GM12878 (cell line): ENCODE data around the gene LCE3C. TPM values are rescaled to one million over a fixed set of nuclear protein-coding genes. Genes with fewer than 3 reads are reported as not detected.

Experiments
- ATAC-seq: fragments of 200-7000 bp; cut with Tn5 transposase; 3 replicates; pipeline ENCODE4 v1.9.1; 2020; ENCODE audit warnings: mild to moderate bottlenecking, moderate library complexity
- BruUV-seq: library from RNA; stranded (reverse); fragments of 400-500 nt; replicated peaks from 2 replicates; lab custom pipeline; 2021; lab: Mats Ljungman, UMichigan
- CTCF ChIA-PET: fragments of 300-600 bp; sonication (Branson Sonifier 250); formaldehyde crosslinking; extraction: SDS; loops from one replicate; lab custom pipeline; 2021; ENCODE audit warnings: inconsistent platforms; lab: Yijun Ruan, JAX
- POLR2A ChIA-PET: fragments of 350-600 bp; formaldehyde crosslinking; extraction: SDS; loops from one replicate; lab custom pipeline; 2021; ENCODE audit warnings: inconsistent platforms; lab: Charles Lee
- RAD21 ChIA-PET: fragments of 300-600 bp; sonication (Branson Sonifier 250); formaldehyde crosslinking; loops from one replicate; lab custom pipeline; 2023; ENCODE audit warnings: antibody characterized with exemption; ENCODE audit not compliant: unreplicated experiment; lab: Charles Lee
- SMC1A ChIA-PET: fragments of 300-600 bp; sonication (Branson Sonifier 250); formaldehyde crosslinking; loops from one replicate; lab custom pipeline; 2023; ENCODE audit not compliant: unreplicated experiment, uncharacterized antibody; lab: Charles Lee
- DNase-seq: peaks from one replicate; pipeline ENCODE4 v3.0.0-alpha.2; 2011; ENCODE audit warnings: low read depth, low spot score
- FAIRE-seq: peaks from 3 replicates; lab custom pipeline; 2011; peaks lifted over from hg19 to GRCh38; lab: Jason Lieb, UNC
- H2AFZ ChIP-seq: 2 replicates; pipeline ENCODE4 v1.6.0; 2011; ENCODE audit warnings: low read depth, low read length, control low read depth; ENCODE audit not compliant: control insufficient read depth
- H3K27ac ChIP-seq: 2 replicates; pipeline ENCODE4 v1.5.1; 2011; ENCODE audit warnings: control low read depth; ENCODE audit not compliant: control insufficient read depth, insufficient read depth
- H3K27me3 ChIP-seq, 2 experiments: replicated peaks in 1 of 2; 2 replicates each; pipeline versions ENCODE4 v1.6.0 to v1.6.1; 2011; ENCODE audit warnings: low read length in 1 of 2; ENCODE audit not compliant: control insufficient read depth in 2 of 2, insufficient read depth in 2 of 2
- H3K36me3 ChIP-seq, 2 experiments: 2 replicates each; pipeline ENCODE4 v1.5.1; 2011; ENCODE audit warnings: low read length in 1 of 2; ENCODE audit not compliant: control insufficient read depth in 2 of 2, insufficient read depth in 2 of 2
- H3K4me1 ChIP-seq: 2 replicates; pipeline ENCODE4 v1.6.1; 2011; ENCODE audit warnings: mild to moderate bottlenecking, low read length, moderate library complexity, mixed read lengths; ENCODE audit not compliant: control insufficient read depth, insufficient read depth
- H3K4me2 ChIP-seq: 2 replicates; pipeline ENCODE4 v1.6.0; 2011; ENCODE audit warnings: control low read depth; ENCODE audit not compliant: control insufficient read depth, insufficient read depth
- H3K4me3 ChIP-seq: fragments of 200-600 bp; sonication (generic); 2 replicates; pipeline ENCODE4 v1.5.1; 2016
- H3K79me2 ChIP-seq: 2 replicates; pipeline ENCODE4 v1.6.0; 2011; ENCODE audit warnings: low read length; ENCODE audit not compliant: control insufficient read depth, insufficient read depth
- H3K9ac ChIP-seq: 2 replicates; pipeline ENCODE4 v1.8.0; 2011; ENCODE audit warnings: low read length, control low read depth, mixed read lengths; ENCODE audit not compliant: control insufficient read depth, insufficient read depth
- H3K9me3 ChIP-seq: replicated peaks from 3 replicates; pipeline ENCODE4 v1.5.1; 2011; ENCODE audit warnings: mild to moderate bottlenecking, low read length; ENCODE audit not compliant: control insufficient read depth, insufficient read depth
- H4K20me1 ChIP-seq: 2 replicates; pipeline ENCODE4 v1.6.0; 2011; ENCODE audit not compliant: control insufficient read depth, insufficient read depth
- CEBPB ChIP-seq, 2 experiments: fragments of 150-350 bp in 1 of 2; IDR thresholded peaks; 2 replicates each; pipeline ENCODE4 v1.6.1; 2012 to 2014; ENCODE audit warnings: low read depth in 2 of 2, low read length in 2 of 2, borderline replicate concordance in 1 of 2, inconsistent platforms in 1 of 2
- CREB1 ChIP-seq: IDR thresholded peaks from 2 replicates; pipeline ENCODE4 v1.6.1; 2012; ENCODE audit warnings: low read depth, mild to moderate bottlenecking, inconsistent platforms
- ESRRA ChIP-seq: IDR thresholded peaks from 2 replicates; pipeline ENCODE4 v1.6.1; 2012; ENCODE audit warnings: mild to moderate bottlenecking, low read length, improper control_type of control experiment
- IKZF1 ChIP-seq: fragments of 450-650 bp; conservative IDR thresholded peaks from 2 replicates; pipeline ENCODE4 v1.6.1; 2017; ENCODE audit warnings: antibody characterized with exemption, mild to moderate bottlenecking
- LARP7 ChIP-seq: fragments of 450-650 bp; IDR thresholded peaks from 2 replicates; pipeline ENCODE4 v1.6.1; 2017; ENCODE audit warnings: mild to moderate bottlenecking
- MXI1 ChIP-seq: fragments of 150-350 bp; IDR thresholded peaks from 2 replicates; pipeline ENCODE4 v1.6.1; 2011; ENCODE audit warnings: low read depth, mild to moderate bottlenecking, inconsistent platforms, low read length, improper control_type of control experiment
- NFIC ChIP-seq: IDR thresholded peaks from 2 replicates; pipeline ENCODE4 v1.6.1; 2012; ENCODE audit warnings: low read depth, mild to moderate bottlenecking, inconsistent platforms, low read length, moderate library complexity
- NR2C1 ChIP-seq: fragments of 450-650 bp; IDR thresholded peaks from 2 replicates; pipeline ENCODE4 v1.6.1; 2017; ENCODE audit warnings: antibody characterized with exemption, mild to moderate bottlenecking, moderate library complexity
- NR2C2 ChIP-seq: IDR thresholded peaks from 2 replicates; pipeline ENCODE4 v1.6.1; 2011; ENCODE audit warnings: borderline replicate concordance, low read depth; ENCODE audit not compliant: control insufficient read depth, insufficient read length
- NR2F1 ChIP-seq: fragments of 450-650 bp; conservative IDR thresholded peaks from 2 replicates; pipeline ENCODE4 v1.6.1; 2017; ENCODE audit warnings: mild to moderate bottlenecking
- PAX5 ChIP-seq: IDR thresholded peaks from 2 replicates; pipeline ENCODE4 v1.6.1; 2011; ENCODE audit warnings: low read depth, low read length, borderline replicate concordance
- RAD21 ChIP-seq: IDR thresholded peaks from 2 replicates; pipeline ENCODE4 v1.6.1; 2011; ENCODE audit warnings: mild to moderate bottlenecking, low read depth, low read length, moderate library complexity; ENCODE audit not compliant: insufficient read depth
- RFX5 ChIP-seq: IDR thresholded peaks from 2 replicates; pipeline ENCODE4 v1.6.1; 2011; ENCODE audit warnings: low read depth, low read length, improper control_type of control experiment
- RUNX3 ChIP-seq: IDR thresholded peaks from 2 replicates; pipeline ENCODE4 v1.6.1; 2012; ENCODE audit warnings: low read length, inconsistent platforms
- SIN3A ChIP-seq: IDR thresholded peaks from 2 replicates; pipeline ENCODE4 v1.6.1; 2012; ENCODE audit warnings: low read depth, low read length, improper control_type of control experiment
- SMC3 ChIP-seq: IDR thresholded peaks from 2 replicates; pipeline ENCODE4 v1.6.1; 2011; ENCODE audit warnings: low read length, improper control_type of control experiment, borderline replicate concordance
- SUPT20H ChIP-seq: IDR thresholded peaks from 2 replicates; pipeline ENCODE4 v1.6.1; 2011; ENCODE audit warnings: low read depth, mild to moderate bottlenecking, low read length, moderate library complexity, borderline replicate concordance; ENCODE audit not compliant: control insufficient read depth
- TBL1XR1 ChIP-seq: IDR thresholded peaks from 2 replicates; pipeline ENCODE4 v1.6.1; 2012; ENCODE audit warnings: low read depth, low read length, improper control_type of control experiment
- ZNF207 ChIP-seq: fragments of 450-650 bp; IDR thresholded peaks from 2 replicates; pipeline ENCODE4 v1.6.1; 2014; ENCODE audit warnings: antibody characterized with exemption, mild to moderate bottlenecking, borderline replicate concordance
- ZNF24 ChIP-seq: fragments of 450-650 bp; IDR thresholded peaks from 2 replicates; pipeline ENCODE4 v1.6.1; 2017; ENCODE audit warnings: antibody characterized with exemption, mild to moderate bottlenecking
- ZSCAN29 ChIP-seq: fragments of 450-650 bp; IDR thresholded peaks from 2 replicates; pipeline ENCODE4 v1.6.1; 2017; ENCODE audit warnings: mild to moderate bottlenecking, moderate library complexity
- WGBS: methylation state at CpG from one replicate; pipeline ENCODE4 v1.1.6; 2016; ENCODE audit warnings: low lambda C conversion rate; ENCODE audit not compliant: insufficient replicate concordance, insufficient coverage; ENCODE audit errors: missing lambda C conversion rate; 5-methylcytosine and 5-hydroxymethylcytosine counted together
- in situ Hi-C: fragments of 300-500 bp; cut with MboI; formaldehyde crosslinking; loops from 9 replicates; pipeline ENCODE4 v1.14.3; 2018; ENCODE audit warnings: mixed read lengths
- intact Hi-C: fragments of 100-400 bp; cut with micrococcal nuclease; formaldehyde crosslinking; loops from one replicate; pipeline ENCODE4 v1.14.2; 2022; ENCODE audit not compliant: unreplicated experiment
- polyA plus RNA-seq, 11 experiments: library from polyadenylated mRNA; depleted of rRNA in 4 of 11; unstranded in 6 of 11; stranded (reverse) in 5 of 11; fragments of >200 nt; fragmentation: Nextera tagmentation in 4 of 11; fragmentation: Illumina TruSeq in 1 of 11; extraction: Ambion mirVana in 4 of 11; extraction: Trizol in 1 of 11; gene quantifications; 1 replicate in 1 of 11; 2 replicates in 10 of 11; pipeline versions ENCODE4 v1.2.1 to v1.2.3, GENCODE V29; 2011 to 2016; ENCODE audit warnings: inconsistent platforms in 2 of 11, missing spikeins in 2 of 11, low read depth in 1 of 11
- total RNA-seq, 4 experiments: library from RNA; depleted of rRNA in 3 of 4; stranded (reverse); fragments of >200 nt in 3 of 4; fragmentation: Illumina TruSeq in 1 of 4; extraction: Trizol in 1 of 4; gene quantifications; 2 replicates each; pipeline versions ENCODE4 v1.2.1 to v1.2.3, GENCODE V29; 2013 to 2021
- TF ChIP-seq, protein P1 (sequence below), 3 experiments: IDR thresholded peaks in 2 of 3; conservative IDR thresholded peaks in 1 of 3; 2 replicates each; pipeline ENCODE4 v1.5.1; 2011; ENCODE audit warnings: low read depth in 3 of 3, low read length in 3 of 3, mild to moderate bottlenecking in 3 of 3, control low read depth in 2 of 3, moderate library complexity in 2 of 3, inconsistent platforms in 1 of 3, mixed read lengths in 1 of 3; ENCODE audit not compliant: control insufficient read depth in 2 of 3, insufficient read depth in 1 of 3; ENCODE audit errors: extremely low read depth in 1 of 3
- TF ChIP-seq, protein P2 (sequence below): IDR thresholded peaks from 2 replicates; pipeline ENCODE4 v1.6.1; 2011; ENCODE audit warnings: low read depth, mild to moderate bottlenecking, low read length, moderate library complexity, borderline replicate concordance; ENCODE audit errors: extremely low read depth

LCE3C gene
- total and polyA plus RNA-seq, 10 of the 15 experiments (the other 5 are each of a cell fraction or from before 2014, with no cell fraction given): not detected

DNA sequence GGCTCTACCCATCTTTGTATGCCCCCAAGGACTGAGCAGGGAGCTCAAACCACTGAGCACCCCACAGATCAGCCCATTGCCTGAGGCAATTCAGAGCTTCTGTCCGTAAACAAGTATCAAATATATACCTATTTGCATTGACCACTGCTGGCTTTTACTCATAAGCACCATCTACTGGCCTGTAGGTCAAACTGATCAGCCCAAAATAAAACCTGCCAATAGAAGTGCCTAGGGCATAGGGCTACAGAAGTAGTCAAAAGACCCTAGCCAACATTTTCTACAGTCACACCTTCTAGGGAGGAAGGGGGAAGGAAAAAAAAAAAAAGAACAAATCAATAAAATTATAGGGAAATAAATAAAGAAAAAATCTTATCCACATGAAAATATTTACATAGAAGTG is 14.4 kb upstream of the LCE3C start:
- no peak overlapping the region for H2AFZ ChIP-seq
- H3K27me3 ChIP-seq: no peaks in the 10 kb centered on the region
- no peaks in the 10 kb centered on the region for H3K79me2 ChIP-seq
- no peaks in the 10 kb centered on the region for H3K4me1 ChIP-seq
- H3K36me3 ChIP-seq: no peaks in the 10 kb centered on the region
- ChIA-PET SMC1A (no interaction called here), CTCF (interaction anchor here (1.0 kb wide), 1 partner anchor 89 kb away, joined by 3 read pairs; no protein-coding TSS in a partner anchor), RAD21 (no interaction called here), POLR2A (no interaction called here)
- H4K20me1 ChIP-seq: no peaks in the 10 kb centered on the region
- intact Hi-C loops: no loop called here
- H3K4me2 ChIP-seq: no peak overlapping the region
- no peak overlapping the region for H3K27ac ChIP-seq
- in situ Hi-C loops: no loop called here
- 0% methylated on average over 1 of the region's 1 CpG for WGBS
- no peak for DNase-seq
- H3K9ac ChIP-seq: no peak overlapping the region
- TF ChIP-seq, protein P1, sequence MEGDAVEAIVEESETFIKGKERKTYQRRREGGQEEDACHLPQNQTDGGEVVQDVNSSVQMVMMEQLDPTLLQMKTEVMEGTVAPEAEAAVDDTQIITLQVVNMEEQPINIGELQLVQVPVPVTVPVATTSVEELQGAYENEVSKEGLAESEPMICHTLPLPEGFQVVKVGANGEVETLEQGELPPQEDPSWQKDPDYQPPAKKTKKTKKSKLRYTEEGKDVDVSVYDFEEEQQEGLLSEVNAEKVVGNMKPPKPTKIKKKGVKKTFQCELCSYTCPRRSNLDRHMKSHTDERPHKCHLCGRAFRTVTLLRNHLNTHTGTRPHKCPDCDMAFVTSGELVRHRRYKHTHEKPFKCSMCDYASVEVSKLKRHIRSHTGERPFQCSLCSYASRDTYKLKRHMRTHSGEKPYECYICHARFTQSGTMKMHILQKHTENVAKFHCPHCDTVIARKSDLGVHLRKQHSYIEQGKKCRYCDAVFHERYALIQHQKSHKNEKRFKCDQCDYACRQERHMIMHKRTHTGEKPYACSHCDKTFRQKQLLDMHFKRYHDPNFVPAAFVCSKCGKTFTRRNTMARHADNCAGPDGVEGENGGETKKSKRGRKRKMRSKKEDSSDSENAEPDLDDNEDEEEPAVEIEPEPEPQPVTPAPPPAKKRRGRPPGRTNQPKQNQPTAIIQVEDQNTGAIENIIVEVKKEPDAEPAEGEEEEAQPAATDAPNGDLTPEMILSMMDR (IDR thresholded peaks at IDR 0.05 in 2 of 3, conservative IDR thresholded peaks at IDR 0.05 in 1 of 3; ENCODE audit: control insufficient read depth in 2 of 3, extremely low read depth in 1 of 3, insufficient read depth in 1 of 3, low read depth in 3 of 3, low read length in 3 of 3): peak; percentile 17 to 30 (median 26); a peak in 4 of 6 replicates
- TF ChIP-seq, protein P2, sequence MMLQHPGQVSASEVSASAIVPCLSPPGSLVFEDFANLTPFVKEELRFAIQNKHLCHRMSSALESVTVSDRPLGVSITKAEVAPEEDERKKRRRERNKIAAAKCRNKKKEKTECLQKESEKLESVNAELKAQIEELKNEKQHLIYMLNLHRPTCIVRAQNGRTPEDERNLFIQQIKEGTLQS: no peak
- no peak for TF ChIP-seq NFIC
- TF ChIP-seq CEBPB (IDR thresholded peaks at IDR 0.05; ENCODE audit: borderline replicate concordance in 1 of 2, low read depth in 2 of 2, low read length in 2 of 2): no peak
- no peak for TF ChIP-seq ESRRA
- TF ChIP-seq NR2F1: no peak
- no peak for TF ChIP-seq RFX5
- no peak for TF ChIP-seq CREB1
- no peak for TF ChIP-seq IKZF1
- TF ChIP-seq SUPT20H: no peak
- no peak for TF ChIP-seq SIN3A
- no peak for TF ChIP-seq NR2C1
- TF ChIP-seq ZNF207: no peak
- TF ChIP-seq MXI1: no peak
- peak; percentile 18; the same call in 1 of the 2 replicates for TF ChIP-seq RAD21
- no peak for TF ChIP-seq PAX5
- peak; percentile 34; the same call in 1 of the 2 replicates for TF ChIP-seq SMC3
- no peak for TF ChIP-seq ZNF24
- TF ChIP-seq ZSCAN29: no peak
- no peak for TF ChIP-seq RUNX3
- no peak for TF ChIP-seq LARP7
- TF ChIP-seq TBL1XR1: no peak
- no peak for TF ChIP-seq NR2C2
- no TSS peak for BruUV-seq
- no peak overlapping the region for H3K4me3 ChIP-seq
- H3K9me3 ChIP-seq: no peaks in the 10 kb centered on the region
- ATAC-seq: peak; percentile 41; the same call in 1 of the 3 replicates
- FAIRE-seq: no peak
